ENCODE data around the gene NEGR1.

Gene NEGR1

DNA sequence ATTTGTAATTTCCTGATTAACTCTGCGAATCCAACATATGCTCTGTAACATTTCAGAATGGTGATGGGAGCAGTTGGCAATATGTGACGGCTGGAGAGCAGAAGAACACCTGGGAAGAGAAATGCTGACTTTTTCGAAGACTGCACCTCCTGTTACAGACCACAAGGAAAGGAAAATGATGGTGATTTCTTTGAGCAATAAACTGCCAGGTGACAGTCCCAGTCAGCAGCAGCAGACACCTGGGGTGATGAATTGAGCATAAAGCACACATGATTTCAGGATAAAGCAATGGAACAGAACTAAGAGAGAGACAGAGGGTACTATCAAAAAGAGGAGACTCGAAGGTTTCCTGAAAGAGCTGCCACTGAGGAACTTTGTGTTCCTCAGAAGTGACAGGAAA, 528.6 kb downstream of the NEGR1 start:
- no peak for DNase-seq (ENCODE audit: low read depth, low spot score)
- in situ Hi-C loops (cut with HindIII; ENCODE audit: low sequenced_read_pairs): no loop called here
- H3K4me3 ChIP-seq (ENCODE audit: low read depth, low read length): no peak overlapping the region
- TF ChIP-seq, protein P1, sequence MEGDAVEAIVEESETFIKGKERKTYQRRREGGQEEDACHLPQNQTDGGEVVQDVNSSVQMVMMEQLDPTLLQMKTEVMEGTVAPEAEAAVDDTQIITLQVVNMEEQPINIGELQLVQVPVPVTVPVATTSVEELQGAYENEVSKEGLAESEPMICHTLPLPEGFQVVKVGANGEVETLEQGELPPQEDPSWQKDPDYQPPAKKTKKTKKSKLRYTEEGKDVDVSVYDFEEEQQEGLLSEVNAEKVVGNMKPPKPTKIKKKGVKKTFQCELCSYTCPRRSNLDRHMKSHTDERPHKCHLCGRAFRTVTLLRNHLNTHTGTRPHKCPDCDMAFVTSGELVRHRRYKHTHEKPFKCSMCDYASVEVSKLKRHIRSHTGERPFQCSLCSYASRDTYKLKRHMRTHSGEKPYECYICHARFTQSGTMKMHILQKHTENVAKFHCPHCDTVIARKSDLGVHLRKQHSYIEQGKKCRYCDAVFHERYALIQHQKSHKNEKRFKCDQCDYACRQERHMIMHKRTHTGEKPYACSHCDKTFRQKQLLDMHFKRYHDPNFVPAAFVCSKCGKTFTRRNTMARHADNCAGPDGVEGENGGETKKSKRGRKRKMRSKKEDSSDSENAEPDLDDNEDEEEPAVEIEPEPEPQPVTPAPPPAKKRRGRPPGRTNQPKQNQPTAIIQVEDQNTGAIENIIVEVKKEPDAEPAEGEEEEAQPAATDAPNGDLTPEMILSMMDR (IDR thresholded peaks at IDR 0.05; ENCODE audit: low read depth, low read length): no peak

DNA sequence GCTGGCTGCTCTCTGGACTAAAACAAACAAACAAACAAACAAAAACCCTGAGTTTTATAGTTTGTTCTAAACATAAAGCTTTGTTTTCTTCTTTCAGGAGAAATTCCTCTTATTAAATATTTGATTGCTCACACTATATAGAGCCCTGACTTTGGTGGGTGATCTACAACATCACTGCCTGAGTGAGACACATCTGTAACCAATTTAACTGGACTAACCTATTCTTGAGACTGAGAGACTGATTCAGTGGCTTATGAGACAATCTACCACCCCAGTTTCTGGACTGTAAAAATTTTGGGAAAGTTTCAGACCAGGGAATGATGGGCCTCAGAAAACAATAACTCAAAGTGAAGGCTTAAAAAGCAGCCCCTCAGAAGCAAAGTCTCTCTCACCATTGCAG, 537.0 kb downstream of the NEGR1 start:
- no peak overlapping the region for H3K4me3 ChIP-seq (ENCODE audit: low read depth, low read length)
- TF ChIP-seq, protein P1 (IDR thresholded peaks at IDR 0.05; ENCODE audit: low read depth, low read length): no peak
- in situ Hi-C loops (cut with HindIII; ENCODE audit: low sequenced_read_pairs): no loop called here
- DNase-seq (ENCODE audit: low read depth, low spot score): no peak

DNA sequence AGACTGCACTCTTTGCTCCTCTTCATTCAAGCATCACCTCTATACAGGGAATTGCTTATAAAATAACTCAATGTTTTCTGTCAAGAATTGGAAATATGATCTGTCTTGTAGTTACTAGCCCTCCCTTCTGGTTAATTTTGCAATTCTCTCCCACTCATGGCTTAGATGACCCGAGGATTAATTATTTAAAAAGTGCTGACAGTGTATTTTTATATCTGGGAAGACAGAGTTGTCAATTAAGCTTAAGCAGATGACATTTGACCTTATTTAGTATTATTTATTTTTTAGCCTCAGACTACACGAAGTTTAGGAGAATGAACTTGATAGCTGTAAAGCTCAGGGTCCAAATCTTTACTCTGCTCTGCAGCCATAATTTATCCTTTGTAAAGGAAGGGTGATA, 538.5 kb downstream of the NEGR1 start:
- in situ Hi-C loops (cut with HindIII; ENCODE audit: low sequenced_read_pairs): no loop called here

DNA sequence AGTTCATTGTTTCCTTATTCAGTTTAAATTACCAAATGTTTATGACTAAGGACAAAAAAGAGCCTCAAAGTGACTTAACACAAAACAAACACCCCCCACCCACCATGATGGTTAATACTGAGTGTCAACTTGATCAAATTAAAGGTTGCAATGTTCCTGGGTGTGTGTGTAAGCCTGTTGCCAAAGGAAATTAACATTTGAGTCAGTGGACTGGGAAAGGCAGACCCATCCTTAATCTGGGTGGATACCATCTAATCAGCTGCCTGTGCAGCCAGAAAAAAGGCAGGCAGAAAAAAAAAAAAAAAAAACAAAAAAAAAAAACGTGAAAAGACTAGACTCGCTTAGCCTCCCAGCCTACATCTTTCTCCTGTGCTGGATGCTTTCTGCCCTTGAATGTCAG, 543.4 kb downstream of the NEGR1 start:
- TF ChIP-seq, protein P1 (IDR thresholded peaks at IDR 0.05; ENCODE audit: low read depth, low read length): no peak
- H3K4me3 ChIP-seq (ENCODE audit: low read depth, low read length): no peak overlapping the region
- no peak for DNase-seq (ENCODE audit: low read depth, low spot score)
- in situ Hi-C loops (cut with HindIII; ENCODE audit: low sequenced_read_pairs): no loop called here

More for the DNA sequence above, 538.5 kb downstream of the NEGR1 start:
- TF ChIP-seq, protein P1 (IDR thresholded peaks at IDR 0.05; ENCODE audit: low read depth, low read length): no peak
- DNase-seq (ENCODE audit: low read depth, low spot score): no peak
- H3K4me3 ChIP-seq (ENCODE audit: low read depth, low read length): no peak overlapping the region

DNA sequence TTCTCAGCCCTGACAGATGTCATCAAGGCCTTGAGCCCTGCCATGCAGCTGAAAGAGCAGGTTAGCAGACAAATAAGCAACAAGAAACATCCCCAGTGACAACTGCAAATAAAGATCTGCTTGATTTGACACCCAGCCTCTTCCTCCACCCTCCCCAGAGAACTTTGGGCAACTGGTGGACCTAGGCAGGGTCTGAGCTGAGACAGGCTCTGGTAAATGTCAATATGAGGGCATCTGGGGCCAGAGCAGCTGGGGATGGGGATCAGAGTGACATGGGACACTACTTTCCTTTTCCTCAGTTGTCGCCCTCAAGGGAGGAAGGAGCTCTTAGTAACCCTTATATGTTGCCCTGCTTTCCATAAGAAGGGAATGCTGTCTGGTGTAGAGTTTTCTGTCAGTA, 544.1 kb downstream of the NEGR1 start:
- no peak overlapping the region for H3K4me3 ChIP-seq (ENCODE audit: low read depth, low read length)
- no peak for DNase-seq (ENCODE audit: low read depth, low spot score)
- TF ChIP-seq, protein P1 (IDR thresholded peaks at IDR 0.05; ENCODE audit: low read depth, low read length): no peak
- in situ Hi-C loops (cut with HindIII; ENCODE audit: low sequenced_read_pairs): no loop called here

DNA sequence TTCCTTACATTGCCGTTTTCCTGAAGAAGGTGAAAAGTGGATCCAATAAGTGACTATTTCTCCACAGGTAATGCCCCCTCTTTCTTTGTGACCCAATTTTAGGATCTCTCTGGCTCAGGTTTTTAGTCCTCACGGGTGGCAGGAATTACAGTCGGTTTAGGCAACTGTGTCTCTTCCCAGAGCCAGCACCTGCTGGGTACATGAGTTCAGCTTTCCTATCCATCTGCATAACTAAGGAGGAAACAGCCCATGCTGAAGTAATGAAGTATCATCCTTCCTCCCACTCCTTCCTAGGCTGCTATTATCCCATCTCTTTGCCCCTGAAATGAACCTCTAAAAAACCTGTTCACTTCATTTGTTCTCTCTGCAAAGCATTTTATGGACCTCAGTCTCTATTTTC, 544.6 kb downstream of the NEGR1 start:
- no peak for DNase-seq (ENCODE audit: low read depth, low spot score)
- in situ Hi-C loops (cut with HindIII; ENCODE audit: low sequenced_read_pairs): no loop called here
- TF ChIP-seq, protein P1 (IDR thresholded peaks at IDR 0.05; ENCODE audit: low read depth, low read length): no peak
- H3K4me3 ChIP-seq (ENCODE audit: low read depth, low read length): no peak overlapping the region

DNA sequence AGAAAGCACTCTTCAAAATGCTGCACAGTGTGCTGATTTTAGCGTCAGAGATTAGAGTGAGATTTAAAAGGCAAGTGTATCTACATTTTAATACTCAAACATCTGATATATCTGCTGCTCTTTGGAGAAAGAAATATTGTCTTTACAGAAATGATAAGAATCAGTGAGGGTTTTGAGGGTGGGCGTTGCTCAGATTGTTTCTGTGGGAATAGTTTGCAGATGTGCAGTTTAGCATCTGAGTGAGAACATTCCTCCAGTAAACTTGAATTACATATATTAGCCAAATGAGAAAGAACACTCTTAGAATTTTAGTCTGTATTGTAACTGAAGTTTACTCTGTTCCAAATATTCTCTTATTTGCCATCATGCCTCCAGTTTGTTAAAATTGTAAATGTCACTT, 549.2 kb downstream of the NEGR1 start:
- H3K4me3 ChIP-seq (ENCODE audit: low read depth, low read length): no peak overlapping the region
- TF ChIP-seq, protein P1 (IDR thresholded peaks at IDR 0.05; ENCODE audit: low read depth, low read length): no peak
- DNase-seq (ENCODE audit: low read depth, low spot score): no peak
- in situ Hi-C loops (cut with HindIII; ENCODE audit: low sequenced_read_pairs): no loop called here
